Activated naive CD4-positive, alpha-beta T cell (primary cell): ENCODE measurements around the gene LITAF.
"Not testable (repeated sequence)": the region's sequence is repeated elsewhere in the genome, so short reads cannot be mapped to it uniquely, and the experiment has no call there.

Source experiments
- DNase-seq, 4 experiments: peaks; one replicate each; lab custom pipeline; 2025; lab: John Stamatoyannopoulos, UW

The LITAF gene

GRCh38 chr16:11515540-11516430 lies 70.9 kb downstream of the LITAF start:
- DNase-seq = no peak

GRCh38 chr16:11514283-11514682 lies 72.4 kb downstream of the LITAF start:
- DNase-seq = no peak

- DNase-seq = not testable (repeated sequence)
Observed at GRCh38 chr16:11513366-11513765, 73.4 kb downstream of the LITAF start.

GRCh38 chr16:11511801-11512200 lies 74.9 kb downstream of the LITAF start:
- no peak for DNase-seq

GRCh38 chr16:11511328-11511727 lies 75.4 kb downstream of the LITAF start:
- DNase-seq = no peak

GRCh38 chr16:11510178-11510973 lies 76.3 kb downstream of the LITAF start:
- DNase-seq = no peak

GRCh38 chr16:11507991-11508390 lies 78.7 kb downstream of the LITAF start:
- no peak for DNase-seq

- no peak for DNase-seq
Observed at GRCh38 chr16:11507350-11507749, 79.4 kb downstream of the LITAF start.

- DNase-seq = no peak
Observed at GRCh38 chr16:11506741-11507305, 79.9 kb downstream of the LITAF start.

GRCh38 chr16:11504261-11504660 lies 82.5 kb downstream of the LITAF start:
- not testable (repeated sequence) for DNase-seq

- DNase-seq = no peak
Observed at GRCh38 chr16:11503566-11503965, 83.2 kb downstream of the LITAF start.

- DNase-seq = no peak
Observed at GRCh38 chr16:11502239-11502638, 84.5 kb downstream of the LITAF start.

GRCh38 chr16:11501632-11502031 lies 85.1 kb downstream of the LITAF start:
- no peak for DNase-seq

- no peak for DNase-seq
Observed at GRCh38 chr16:11500700-11501346, 85.9 kb downstream of the LITAF start.

GRCh38 chr16:11499295-11500089 lies 87.2 kb downstream of the LITAF start:
- DNase-seq = no peak

GRCh38 chr16:11498683-11499082 lies 88.0 kb downstream of the LITAF start:
- DNase-seq = no peak

GRCh38 chr16:11497851-11498289 lies 88.8 kb downstream of the LITAF start:
- DNase-seq = no peak
